ENCODE data around the gene DNAJC6.

GRCh38 chr1:65299328-65299727 lies 10.0 kb upstream of the DNAJC6 start:
- no peak for TF ChIP-seq CTCF (IDR thresholded peaks at IDR 0.05)
- TF ChIP-seq POLR2A (IDR thresholded peaks at IDR 0.05) = no peak
